Smooth muscle cell of the brain vasculature (primary cell): ENCODE results near the gene UGT1A3.

Experiments used
- DNase-seq: peaks from one replicate; pipeline ENCODE4 v3.0.0-alpha.2; 2012; ENCODE audit warnings: low read depth, low spot score

Gene UGT1A3

DNA sequence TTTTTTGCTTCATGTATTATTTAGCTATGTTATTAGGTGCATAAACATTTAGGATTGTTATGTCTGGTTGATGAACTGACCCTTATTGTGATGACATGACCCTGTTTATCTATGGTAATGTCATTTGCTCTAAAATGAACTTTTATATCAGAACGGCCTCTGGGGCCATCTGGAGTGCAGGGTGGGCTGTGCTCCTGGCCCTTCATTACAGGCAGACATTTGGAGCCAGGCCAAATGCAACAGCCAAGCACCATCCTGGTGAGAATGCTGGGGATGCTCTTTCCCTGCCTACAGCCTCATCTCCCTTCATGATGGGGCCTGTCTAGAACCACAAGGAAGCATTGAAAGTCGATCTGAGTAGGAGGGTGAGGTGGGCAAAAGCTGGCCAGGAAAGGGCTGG is 87.5 kb downstream of the UGT1A3 start:
- no peak for DNase-seq

DNA sequence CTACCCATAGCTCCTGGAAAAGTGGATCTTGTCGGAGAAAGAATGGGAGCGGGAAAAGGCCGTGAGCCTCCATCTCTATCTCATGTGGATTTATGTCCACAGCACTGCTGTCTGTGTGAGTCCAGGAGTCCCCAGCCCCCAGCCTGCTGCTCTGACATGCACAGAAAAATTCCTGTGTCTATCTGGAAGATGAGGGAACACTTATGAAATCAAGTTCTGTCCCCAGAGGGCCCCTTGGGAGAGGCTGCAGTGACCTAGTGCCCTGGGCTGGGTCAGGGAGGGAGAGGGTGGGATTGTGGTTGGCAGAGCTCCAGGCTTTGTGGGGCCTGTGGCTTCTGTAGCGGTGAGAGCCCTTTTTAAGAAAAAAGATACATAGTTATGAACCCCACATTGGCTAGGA is 87.9 kb downstream of the UGT1A3 start:
- DNase-seq = no peak

DNA sequence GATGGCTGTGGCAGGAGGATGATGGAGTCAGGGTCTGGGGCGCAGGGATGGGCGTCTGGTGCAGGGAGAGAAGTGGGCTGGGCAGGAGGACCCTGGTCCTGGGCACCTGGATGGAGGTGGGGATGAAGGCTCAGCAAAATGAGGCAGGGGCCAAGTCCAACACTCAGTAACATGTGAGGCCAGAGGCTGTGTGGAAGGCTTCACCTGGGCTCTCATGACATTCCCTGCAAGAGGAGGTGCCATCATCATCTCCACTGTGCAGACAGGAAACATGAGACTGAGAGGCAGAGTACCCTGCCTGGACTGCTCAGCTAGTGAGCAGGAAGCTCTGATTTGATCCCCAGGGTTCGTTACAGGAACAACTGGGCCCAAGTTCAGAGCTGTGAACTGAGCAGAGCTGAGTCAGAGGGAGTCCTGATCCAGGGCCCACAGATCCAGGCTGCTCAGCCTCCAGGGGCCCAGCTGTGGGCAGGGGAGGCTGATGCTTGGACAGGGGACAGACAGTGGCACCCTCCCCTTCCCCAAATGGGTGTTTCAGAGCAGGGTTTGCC is 88.6 kb downstream of the UGT1A3 start:
- no peak for DNase-seq

DNA sequence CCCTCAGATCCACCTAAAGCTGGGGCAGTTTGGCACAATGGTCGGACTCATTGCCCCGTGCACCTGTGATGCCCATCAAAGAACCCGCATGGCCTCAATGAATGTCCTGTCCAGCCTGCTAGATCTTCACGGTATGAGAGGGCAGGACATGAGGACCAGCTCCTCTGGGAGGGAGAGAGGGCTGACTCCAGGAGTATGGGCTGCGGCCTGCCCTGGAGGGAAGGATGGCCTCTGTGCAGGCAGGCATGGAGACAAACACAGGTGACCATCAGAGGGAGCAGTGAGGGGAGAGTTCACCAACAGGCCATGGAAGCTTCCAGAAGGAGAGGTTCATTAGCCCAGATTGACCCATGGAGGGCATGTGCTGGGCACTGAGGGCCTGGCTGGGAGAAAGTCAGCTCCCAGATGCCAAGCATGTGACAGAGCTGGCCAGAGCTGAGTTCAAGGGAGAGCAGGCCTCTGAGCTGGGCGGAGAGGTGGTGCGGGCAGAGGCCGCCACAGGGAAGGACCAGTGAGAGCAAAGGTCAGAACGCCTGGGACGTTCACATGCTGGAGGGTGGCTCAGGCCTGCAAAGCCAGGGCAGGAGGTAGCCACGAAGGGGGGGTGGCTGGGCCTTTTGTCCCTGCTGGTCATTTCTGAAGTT is 89.3 kb downstream of the UGT1A3 start:
- no peak for DNase-seq

DNA sequence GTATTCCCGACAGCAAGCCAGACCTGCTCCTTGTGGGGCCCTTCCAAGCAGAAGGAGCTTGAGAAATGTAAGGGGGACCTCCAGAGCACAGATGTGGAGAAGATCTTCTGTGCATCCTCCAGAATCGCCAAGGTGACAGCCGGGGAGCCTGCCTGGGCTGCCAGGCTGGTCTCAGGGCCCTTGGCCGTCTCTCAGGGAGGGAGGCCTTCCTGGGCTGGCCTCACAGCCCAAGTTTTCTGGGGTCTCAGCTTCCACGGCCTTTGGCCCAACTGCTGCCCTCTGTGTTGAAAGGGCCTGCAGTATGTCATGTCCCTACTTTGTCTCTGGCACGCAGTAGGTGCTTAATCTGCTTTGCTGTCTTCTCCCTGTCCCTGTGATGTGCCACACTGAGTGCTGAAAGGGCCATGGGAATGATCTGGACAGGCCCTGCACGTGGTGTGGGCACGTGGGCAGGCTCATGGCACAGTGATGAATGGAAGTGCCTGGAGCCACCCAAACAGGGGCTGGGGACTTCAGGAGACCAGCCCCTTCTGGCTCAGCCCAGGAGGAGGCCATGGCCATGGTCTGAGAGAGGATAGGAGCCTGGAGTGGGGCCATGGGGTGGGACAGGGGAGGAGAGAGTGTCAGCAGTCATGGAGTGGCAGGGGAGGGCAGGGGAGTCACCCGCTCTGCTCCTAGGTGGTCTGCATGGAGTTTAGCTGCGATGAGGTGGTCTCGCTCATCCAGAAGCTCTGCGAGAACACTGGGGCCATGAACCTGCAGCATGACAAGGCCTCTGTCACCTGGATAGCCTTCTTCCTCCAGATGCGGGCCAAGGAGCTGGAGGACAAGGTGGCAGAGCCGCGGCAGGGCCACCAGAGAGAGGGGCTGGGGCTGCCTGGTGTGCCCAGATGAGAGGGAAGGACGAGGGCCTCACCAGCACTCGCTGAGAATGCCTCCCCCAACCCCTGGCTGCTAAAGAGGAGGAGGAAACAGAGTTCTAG is 90.1 kb downstream of the UGT1A3 start:
- no peak for DNase-seq

DNA sequence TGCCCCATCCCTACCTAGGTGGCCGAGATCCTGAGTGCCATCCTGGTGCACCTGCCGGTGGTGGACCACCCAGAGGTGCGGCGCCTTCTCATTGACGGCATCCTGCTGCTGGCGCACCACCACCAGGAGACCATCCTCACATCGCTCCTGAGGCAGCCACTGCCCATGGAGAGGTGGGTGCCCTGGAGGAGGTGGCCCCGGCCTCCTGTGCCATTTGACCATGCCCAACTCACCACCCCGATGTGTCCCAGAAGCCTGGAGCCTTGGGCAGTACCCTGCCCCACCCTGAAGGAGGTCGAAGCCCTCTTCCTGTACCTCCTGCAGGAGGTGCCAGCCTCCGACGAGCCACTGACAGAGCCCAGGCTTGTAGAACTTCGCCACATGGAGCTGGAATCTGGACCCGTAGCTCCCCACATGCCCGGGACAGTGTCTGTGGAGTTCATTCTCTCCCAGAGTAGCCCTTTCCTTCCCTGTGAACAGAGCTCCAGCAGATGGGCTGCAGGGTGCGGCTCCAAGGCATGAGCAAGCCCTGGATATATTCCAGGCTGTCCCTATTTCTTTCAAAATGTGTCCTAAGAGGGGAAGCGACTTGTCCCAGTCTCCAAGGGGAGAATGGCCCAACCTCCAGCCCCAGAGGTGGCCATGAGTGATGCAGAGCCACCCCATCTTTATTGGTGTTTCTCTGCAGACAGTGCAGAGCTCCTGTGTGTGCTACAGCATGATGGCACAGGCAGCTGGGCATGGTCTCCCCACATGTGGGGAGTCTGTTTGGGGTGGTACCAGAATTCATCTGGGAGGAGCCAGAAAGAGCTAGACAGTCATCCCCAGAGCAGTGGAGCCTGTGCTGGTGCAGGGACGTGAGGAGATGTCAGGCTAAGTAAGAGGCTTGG is 91.3 kb downstream of the UGT1A3 start:
- no peak for DNase-seq

DNA sequence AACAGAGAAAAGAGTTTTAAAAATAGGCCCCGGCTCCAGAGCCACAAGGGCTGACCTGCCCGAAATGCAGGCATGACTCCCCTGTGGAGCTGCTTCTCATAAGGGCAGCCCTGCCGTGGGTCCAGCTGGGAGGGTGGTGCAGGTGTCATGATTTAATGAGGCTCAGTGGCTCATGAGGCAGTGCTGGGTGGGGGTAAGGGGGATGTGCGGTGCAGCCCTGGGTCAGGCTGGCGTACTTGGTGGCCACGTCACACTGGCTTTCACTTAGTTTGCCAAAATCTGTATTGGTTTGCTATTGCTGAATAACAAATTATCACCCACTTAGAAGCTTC is 91.9 kb downstream of the UGT1A3 start:
- no peak for DNase-seq

DNA sequence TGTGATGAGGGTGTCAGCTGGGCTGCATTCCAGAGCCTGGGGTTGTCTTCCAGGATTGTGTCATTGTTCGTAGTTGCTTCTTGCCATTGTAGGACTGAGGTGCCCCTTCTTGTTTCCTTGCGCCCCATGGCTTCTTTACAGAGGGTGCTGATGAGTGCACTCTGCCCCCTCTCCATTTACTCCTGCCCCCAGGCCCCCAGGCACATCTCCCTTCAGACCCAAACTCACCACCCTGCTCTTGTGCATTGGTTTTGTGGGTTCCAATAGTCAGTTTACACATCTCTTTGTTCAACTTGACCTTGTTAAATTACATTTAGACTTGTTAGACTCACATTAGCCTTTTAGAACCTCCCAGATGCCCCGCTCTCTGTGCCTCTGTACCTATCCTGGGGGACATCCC is 92.4 kb downstream of the UGT1A3 start:
- DNase-seq = no peak

DNA sequence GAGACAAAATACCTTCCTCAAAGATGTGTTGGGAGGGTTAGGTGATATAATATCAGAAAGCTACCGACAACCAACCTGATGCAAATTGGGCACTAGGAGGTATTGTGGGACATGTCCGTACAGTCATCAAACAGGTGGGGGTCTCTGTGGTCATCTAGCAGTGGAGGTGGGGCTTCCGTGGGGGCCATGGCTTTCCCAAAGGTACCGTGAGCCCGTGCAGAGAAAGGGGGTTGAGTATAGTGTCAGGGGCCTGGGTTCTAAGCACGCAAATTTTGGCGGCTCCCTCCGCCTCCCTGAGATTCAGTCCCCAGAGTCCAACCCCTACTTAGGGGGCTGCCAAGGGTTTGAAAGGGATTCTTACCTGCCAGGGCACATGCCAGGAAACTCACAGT is 92.9 kb downstream of the UGT1A3 start:
- DNase-seq = no peak

DNA sequence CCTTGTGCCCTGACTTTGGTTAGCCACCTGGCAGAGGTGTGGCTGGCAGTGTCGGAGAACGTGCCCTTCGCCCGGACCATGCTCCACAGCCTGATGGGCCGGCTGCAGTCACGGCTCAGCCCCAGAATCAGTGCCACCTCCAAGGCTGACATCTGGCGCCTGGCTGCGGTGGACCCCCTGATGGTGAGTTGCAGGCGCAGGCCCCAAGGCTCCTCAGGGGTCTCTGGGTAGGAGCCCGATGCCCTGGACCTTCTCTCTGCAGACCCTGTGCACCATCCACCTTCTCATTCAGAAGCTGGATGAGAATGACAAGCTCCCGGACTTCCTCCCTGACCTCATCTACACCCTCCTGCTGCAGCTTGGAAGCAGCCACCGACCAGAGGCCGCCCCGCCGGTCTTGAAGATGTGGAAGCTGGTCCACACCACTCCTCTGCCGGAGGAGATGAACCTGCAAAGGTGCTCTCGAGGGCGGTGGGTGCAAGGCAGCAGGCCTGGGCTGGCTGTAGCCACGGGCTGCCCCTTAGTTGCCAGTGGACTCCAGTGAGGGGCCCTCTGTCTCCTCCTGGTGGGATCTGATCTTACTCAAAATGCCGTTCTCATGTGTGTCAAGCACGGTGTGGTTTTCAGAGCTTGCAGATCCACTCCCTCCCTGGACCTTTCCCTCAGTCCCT is 93.4 kb downstream of the UGT1A3 start:
- no peak for DNase-seq
